ENCODE measurements around the gene SYVN1.

- TF ChIP-seq CTCF (conservative IDR thresholded peaks at IDR 0.05): peak; percentile 65
- TF ChIP-seq EZH2 (IDR thresholded peaks at IDR 0.05; ENCODE audit: low read depth): no peak
Measured at GRCh38 chr11:65118097-65118837, 16.1 kb downstream of the SYVN1 start.
